GM19468 (cell line): Measurements from ENCODE around the gene CHRD.

Source experiments
- ATAC-seq: cut with Tn5 transposase; IDR thresholded peaks from one replicate; pipeline ENCODE4 v1.9.1; 2021; ENCODE audit warnings: mild to moderate bottlenecking, moderate library complexity, moderate number of reproducible peaks; ENCODE audit not compliant: unreplicated experiment; ENCODE audit errors: extremely low read depth

Gene CHRD

GRCh38 chr3:184345317-184346144 lies 34.3 kb upstream of the CHRD start:
- ATAC-seq = no peak

- no peak for ATAC-seq
Observed at GRCh38 chr3:184346480-184347190, 33.2 kb upstream of the CHRD start.

GRCh38 chr3:184347321-184348056 lies 32.4 kb upstream of the CHRD start:
- ATAC-seq = no peak

GRCh38 chr3:184348057-184348382 lies 31.8 kb upstream of the CHRD start:
- ATAC-seq = no peak

GRCh38 chr3:184349563-184350470 lies 30.0 kb upstream of the CHRD start:
- no peak for ATAC-seq

GRCh38 chr3:184350618-184351017 lies 29.2 kb upstream of the CHRD start:
- ATAC-seq = no peak

- no peak for ATAC-seq
Observed at GRCh38 chr3:184351511-184352148, 28.2 kb upstream of the CHRD start.

GRCh38 chr3:184352149-184352785 lies 27.6 kb upstream of the CHRD start:
- no peak for ATAC-seq

GRCh38 chr3:184352897-184353545 lies 26.8 kb upstream of the CHRD start:
- ATAC-seq = no peak

- ATAC-seq = no peak
Observed at GRCh38 chr3:184353546-184353941, 26.3 kb upstream of the CHRD start.

- no peak for ATAC-seq
Observed at GRCh38 chr3:184354121-184354728, 25.6 kb upstream of the CHRD start.

GRCh38 chr3:184354754-184355153 lies 25.1 kb upstream of the CHRD start:
- ATAC-seq = no peak

- ATAC-seq = no peak
Observed at GRCh38 chr3:184355261-184356040, 24.4 kb upstream of the CHRD start.

GRCh38 chr3:184357248-184358123 lies 22.4 kb upstream of the CHRD start:
- no peak for ATAC-seq

- no peak for ATAC-seq
Observed at GRCh38 chr3:184358124-184358767, 21.6 kb upstream of the CHRD start.

- ATAC-seq = no peak
Observed at GRCh38 chr3:184358921-184359350, 20.9 kb upstream of the CHRD start.
